Measurements from ENCODE around the gene CYP26B1. TPM values are rescaled to one million over a fixed set of nuclear protein-coding genes. Genes with fewer than 3 reads are reported as not detected.

CYP26B1 gene
- total and polyA plus RNA-seq, 2 of the 8 experiments (the other 6 are each of a cell fraction or from before 2014, with no cell fraction given) = 0.06 to 0.69 TPM

- POLR2A ChIA-PET (ENCODE audit: partially characterized antibody) = no interaction called here
- no peaks in the 10 kb centered on the region for H3K4me1 ChIP-seq (replicated peaks in 1 of 4; ENCODE audit: control insufficient read depth in 3 of 4, insufficient read depth in 4 of 4, low read length in 3 of 4)
- no peak overlapping the region for H3K4me3 ChIP-seq (ENCODE audit: extremely low read depth in 1 of 4, insufficient read depth in 2 of 4, low read depth in 3 of 4, low read length in 4 of 4)
- H2AK5ac ChIP-seq (ENCODE audit: low read depth, low read length) = no peak overlapping the region
- H3K79me1 ChIP-seq (ENCODE audit: low read depth, low read length) = no peaks in the 10 kb centered on the region
- no peak overlapping the region for H3K27ac ChIP-seq (ENCODE audit: low read depth, low read length)
- no peak for DNase-seq (ENCODE audit: low read depth in 1 of 2, low spot score in 2 of 2)
- no peaks in the 10 kb centered on the region for H3K36me3 ChIP-seq (ENCODE audit: control insufficient read depth in 2 of 4, insufficient read depth in 4 of 4, low read length in 3 of 4)
- no peak overlapping the region for H3K9ac ChIP-seq (replicated peaks in 1 of 4; ENCODE audit: extremely low read depth in 1 of 4, low read depth in 3 of 4, low read length in 3 of 4)
- H3K56ac ChIP-seq (replicated peaks; ENCODE audit: insufficient read length, low read depth, low read length) = no peak overlapping the region
- no peaks in the 10 kb centered on the region for H3K79me2 ChIP-seq (ENCODE audit: control insufficient read depth in 1 of 2, insufficient read depth in 2 of 2, low read length in 2 of 2)
- no peak overlapping the region for H3K4ac ChIP-seq (replicated peaks; ENCODE audit: insufficient read length, low read depth, low read length)
- FAIRE-seq = no peak
- CTCF ChIA-PET (ENCODE audit: partially characterized antibody) = interaction anchor here (1.1 to 6.7 kb wide), 2 partner anchors 9 to 611 kb away, joined by 4 to 31 read pairs; no protein-coding TSS in a partner anchor
- no peak overlapping the region for H3K14ac ChIP-seq (ENCODE audit: insufficient read length)
- H2BK120ac ChIP-seq (replicated peaks; ENCODE audit: low read depth, low read length) = no peak overlapping the region
- WGBS, 2 experiments (ENCODE audit: extremely low coverage in 1 of 2, insufficient coverage in 1 of 2, insufficient read length in 1 of 2, insufficient replicate concordance in 2 of 2, low coverage in 1 of 2, low lambda C conversion rate in 2 of 2, missing lambda C conversion rate in 1 of 2) = 95% methylated on average over 12 of the region's 12 CpGs; no CpG with 5 or more reads in 1 of the 2 experiments
- H3K27me3 ChIP-seq (replicated peaks in 1 of 4; ENCODE audit: control insufficient read depth in 3 of 4, extremely low read depth in 1 of 4, insufficient read depth in 3 of 4, low read length in 3 of 4) = no peaks in the 10 kb centered on the region
- no peak overlapping the region for H3K18ac ChIP-seq (ENCODE audit: extremely low read depth, low read length)
- H4K5ac ChIP-seq (ENCODE audit: insufficient read length, low read depth, low read length) = no peak overlapping the region
- H2BK5ac ChIP-seq (ENCODE audit: low read depth, low read length) = no peak overlapping the region
- no peak overlapping the region for H3K23ac ChIP-seq (ENCODE audit: insufficient read length)
- no peak overlapping the region for H3K4me2 ChIP-seq (ENCODE audit: insufficient read depth in 1 of 2, low read depth in 2 of 2, low read length in 2 of 2)
- H2BK20ac ChIP-seq (ENCODE audit: low read length) = no peak overlapping the region
- no peak overlapping the region for H2BK12ac ChIP-seq (ENCODE audit: low read depth, low read length)
- no peaks in the 10 kb centered on the region for H3K9me3 ChIP-seq (ENCODE audit: insufficient read depth in 2 of 2, low read depth in 1 of 2, low read length in 1 of 2)
- H4K20me1 ChIP-seq (replicated peaks in 1 of 2; ENCODE audit: control insufficient read depth in 1 of 2, insufficient read depth in 2 of 2, low read length in 2 of 2) = no peaks in the 10 kb centered on the region
- no peak overlapping the region for H2AFZ ChIP-seq (ENCODE audit: low read length)
- H4K91ac ChIP-seq (replicated peaks; ENCODE audit: insufficient read length, low read length) = no peak overlapping the region
- TF ChIP-seq JUND (IDR thresholded peaks at IDR 0.05; ENCODE audit: low read length) = no peak
- TF ChIP-seq TAF7 (optimal IDR thresholded peaks at IDR 0.05; ENCODE audit: borderline replicate concordance, low read depth, low read length) = no peak
- TF ChIP-seq BCL11A (IDR thresholded peaks at IDR 0.05; ENCODE audit: low read depth in 2 of 2, low read length in 2 of 2) = no peak
- no peak for TF ChIP-seq EP300 (IDR thresholded peaks at IDR 0.05; ENCODE audit: borderline replicate concordance in 1 of 2, low read depth in 2 of 2, low read length in 2 of 2)
- TF ChIP-seq CREB1 (IDR thresholded peaks at IDR 0.05) = no peak
- no peak overlapping the region for H4K8ac ChIP-seq (ENCODE audit: extremely low read depth, insufficient read depth, low read length)
- no peak overlapping the region for H2BK15ac ChIP-seq (ENCODE audit: low read length)
- no peaks in the 10 kb centered on the region for H3K23me2 ChIP-seq (ENCODE audit: low read depth, low read length)
Observed at GRCh38 chr2:72159211-72159993, 11.7 kb upstream of the CYP26B1 start.

All from H1 (cell line).